H1 (cell line): ENCODE results near the gene ROM1. TPM values are rescaled to one million over a fixed set of nuclear protein-coding genes. Genes with fewer than 3 reads are reported as not detected.

Source experiments
- CHD2 ChIP-seq: IDR thresholded peaks from 2 replicates; pipeline ENCODE4 v1.6.1; 2012; ENCODE audit warnings: low read length, improper control_type of control experiment
- CHD7 ChIP-seq: fragments of 300-600 bp; sonication (generic); IDR thresholded peaks from 2 replicates; pipeline ENCODE4 v1.7.1; 2012; ENCODE audit warnings: low read length, moderate library complexity, mild to moderate bottlenecking, inconsistent platforms; ENCODE audit not compliant: insufficient replicate concordance
- HDAC6 ChIP-seq: IDR thresholded peaks from one replicate; pipeline ENCODE4 v1.7.1; 2012; ENCODE audit warnings: low read depth, mild to moderate bottlenecking, inconsistent platforms, low read length, moderate library complexity
- KDM1A ChIP-seq: fragments of 200-600, 300-600 bp; sonication (generic); IDR thresholded peaks from 2 replicates; pipeline ENCODE4 v1.7.1; 2016; ENCODE audit warnings: mild to moderate bottlenecking, low read length, borderline replicate concordance
- NANOG ChIP-seq: IDR thresholded peaks from 2 replicates; pipeline ENCODE4 v1.6.1; 2011; ENCODE audit warnings: low read length, low read depth, mild to moderate bottlenecking, inconsistent platforms; ENCODE audit not compliant: insufficient read depth, poor library complexity, severe bottlenecking
- PHF8 ChIP-seq: fragments of 200-600 bp; sonication (generic); conservative IDR thresholded peaks from 2 replicates; pipeline ENCODE4 v1.7.1; 2012; ENCODE audit warnings: low read depth, mild to moderate bottlenecking, inconsistent platforms, low read length, moderate library complexity
- RAD21 ChIP-seq, 2 experiments: IDR thresholded peaks in 1 of 2; conservative IDR thresholded peaks in 1 of 2; 2 replicates each; pipeline ENCODE4 v1.6.1; 2011; ENCODE audit warnings: low read depth in 2 of 2, low read length in 2 of 2, improper control_type of control experiment in 1 of 2, inconsistent platforms in 1 of 2, mild to moderate bottlenecking in 1 of 2, moderate library complexity in 1 of 2
- RFX5 ChIP-seq: IDR thresholded peaks from 2 replicates; pipeline ENCODE4 v1.6.1; 2011; ENCODE audit warnings: low read depth, low read length, improper control_type of control experiment, borderline replicate concordance
- SIX5 ChIP-seq: IDR thresholded peaks from 2 replicates; pipeline ENCODE4 v1.6.1; 2011; ENCODE audit warnings: mild to moderate bottlenecking, low read depth, low read length
- TEAD4 ChIP-seq: IDR thresholded peaks from 2 replicates; pipeline ENCODE4 v1.6.1; 2012; ENCODE audit warnings: low read depth, low read length, inconsistent platforms, mixed read lengths
- polyA plus RNA-seq, 7 experiments: library from polyadenylated mRNA; depleted of rRNA in 3 of 7; stranded (reverse) in 5 of 7; unstranded in 2 of 7; fragments of >200 nt in 5 of 7; fragments of 200-250 nt in 2 of 7; gene quantifications; 1 replicate in 5 of 7; 2 replicates in 1 of 7; 4 replicates in 1 of 7; pipeline versions ENCODE4 v1.2.1 to v1.2.3, GENCODE V29; 2011 to 2013; ENCODE audit warnings: missing spikeins in 2 of 7, mixed read lengths in 2 of 7
- total RNA-seq: library from RNA; stranded (reverse); fragmentation: NEBNext Ultra II Directional; extraction: Animal tissue kit (Norgen Biotek cat#: 25700); gene quantifications from 2 replicates; pipeline ENCODE4 v1.2.1, GENCODE V29; 2021

Gene ROM1
- total and polyA plus RNA-seq, 2 of the 8 experiments (the other 6 are each of a cell fraction or from before 2014, with no cell fraction given): 0.86 to 2.2 TPM

- TF ChIP-seq CHD7 (no peak), SIX5 (no peak), NANOG (no peak), KDM1A (no peak), HDAC6 (no peak), RFX5 (no peak), RAD21 (IDR thresholded peaks at IDR 0.05 in 1 of 2, conservative IDR thresholded peaks at IDR 0.05 in 1 of 2; ENCODE audit: low read depth in 2 of 2, low read length in 2 of 2) (no peak), PHF8 (peak; percentile 75), TEAD4 (no peak), CHD2 (peak; percentile 46; the same call in 1 of the 2 replicates)
Measured at GRCh38 chr11:62601372-62602140, 11.5 kb upstream of the ROM1 start, which contains the start of gene MTA2 (continued).
